ENCODE measurements around the gene BLVRA. TPM values are rescaled to one million over a fixed set of nuclear protein-coding genes. Genes with fewer than 3 reads are reported as not detected.

Gene BLVRA
- total RNA-seq, 1 experiment from 2014 or later: 40.7 TPM

- Histone ChIP-seq H4K91ac (ENCODE audit: insufficient read length, low read depth, low read length) (no peak overlapping the region), H3K4me1 (ENCODE audit: insufficient read depth, low read length) (peaks cover 5% of the 10 kb centered on the region; the same call in 1 of the 2 replicates), H2AK5ac (ENCODE audit: insufficient read length, low read length) (no peak overlapping the region), H3K18ac (ENCODE audit: insufficient read length, low read depth, low read length) (no peak overlapping the region), H2BK5ac (ENCODE audit: insufficient read length, low read length) (no peak overlapping the region), H2BK20ac (ENCODE audit: low read depth, low read length, poor library complexity, severe bottlenecking) (no peak overlapping the region), H3K23ac (ENCODE audit: insufficient read length, low read depth, low read length) (no peak overlapping the region), H4K8ac (replicated peaks; ENCODE audit: insufficient read length, low read depth, low read length) (no peak overlapping the region), H3K27me3 (ENCODE audit: insufficient read depth, low read length) (no peaks in the 10 kb centered on the region; the same call in 1 of the 2 replicates), H3K23me2 (ENCODE audit: insufficient read length, low read depth, low read length, poor library complexity, severe bottlenecking) (no peaks in the 10 kb centered on the region), H3K27ac (ENCODE audit: insufficient read length, low read depth, low read length) (no peak overlapping the region), H2BK15ac (ENCODE audit: low read depth, low read length) (no peak overlapping the region), H4K5ac (ENCODE audit: insufficient read length, low read depth, low read length) (no peak overlapping the region), H3K9ac (ENCODE audit: extremely low read depth, insufficient read length, low read length) (no peak overlapping the region), H3T11ph (ENCODE audit: low read length) (no peak overlapping the region), H3K9me3 (ENCODE audit: control insufficient read depth, low read depth, low read length) (no peaks in the 10 kb centered on the region), H3K14ac (ENCODE audit: insufficient read depth, low read length) (no peak overlapping the region), H2BK120ac (ENCODE audit: low read depth, low read length, poor library complexity, severe bottlenecking) (no peak overlapping the region), H2BK12ac (ENCODE audit: insufficient read length, low read depth, low read length) (no peak overlapping the region), H3K56ac (ENCODE audit: insufficient read length, low read depth, low read length) (no peak overlapping the region), H3K4ac (ENCODE audit: low read depth, low read length) (no peak overlapping the region), H2AFZ (ENCODE audit: low read length) (no peak overlapping the region), H3K79me2 (ENCODE audit: insufficient read depth, low read length) (0 out of 2 replicates have a peak, but pooled peaks cover 1% of the 10 kb centered on the region), H3K79me1 (ENCODE audit: insufficient read depth, low read depth, low read length, poor library complexity, severe bottlenecking) (no peaks in the 10 kb centered on the region), H3K4me2 (ENCODE audit: insufficient read depth, insufficient read length, low read length) (no peak overlapping the region), H4K20me1 (ENCODE audit: control insufficient read depth, insufficient read depth, insufficient read length) (no peaks in the 10 kb centered on the region)
- TF ChIP-seq CTCF (conservative IDR thresholded peaks at IDR 0.05): no peak
- no peaks in the 10 kb centered on the region for H3K9me3 Mint-ChIP-seq
- H3K27me3 Mint-ChIP-seq (ENCODE audit: low read depth): peaks cover 10% of the 10 kb centered on the region
- H3K36me3 Mint-ChIP-seq (ENCODE audit: insufficient read depth in 1 of 3, low read depth in 3 of 3): no peaks in the 10 kb centered on the region
- H3K4me3 Mint-ChIP-seq: no peak overlapping the region
- no peak for DNase-seq
- H3K27ac Mint-ChIP-seq: no peak overlapping the region
- H3K4me1 Mint-ChIP-seq: peaks cover 28 to 38% of the 10 kb centered on the region in 2 experiments
- no CpG with 5 or more reads among the region's 9 CpGs for WGBS (ENCODE audit: extremely low coverage, insufficient read length, low lambda C conversion rate)
These were observed 5.7 kb downstream of the BLVRA start for GRCh38 chr7:43764039-43764761.

Data from H9 (cell line).